ENCODE results near the gene SMDT1.
"Not testable (repeated sequence)": the region's sequence is repeated elsewhere in the genome, so short reads cannot be mapped to it uniquely, and the experiment has no call there.

SMDT1 gene

DNA sequence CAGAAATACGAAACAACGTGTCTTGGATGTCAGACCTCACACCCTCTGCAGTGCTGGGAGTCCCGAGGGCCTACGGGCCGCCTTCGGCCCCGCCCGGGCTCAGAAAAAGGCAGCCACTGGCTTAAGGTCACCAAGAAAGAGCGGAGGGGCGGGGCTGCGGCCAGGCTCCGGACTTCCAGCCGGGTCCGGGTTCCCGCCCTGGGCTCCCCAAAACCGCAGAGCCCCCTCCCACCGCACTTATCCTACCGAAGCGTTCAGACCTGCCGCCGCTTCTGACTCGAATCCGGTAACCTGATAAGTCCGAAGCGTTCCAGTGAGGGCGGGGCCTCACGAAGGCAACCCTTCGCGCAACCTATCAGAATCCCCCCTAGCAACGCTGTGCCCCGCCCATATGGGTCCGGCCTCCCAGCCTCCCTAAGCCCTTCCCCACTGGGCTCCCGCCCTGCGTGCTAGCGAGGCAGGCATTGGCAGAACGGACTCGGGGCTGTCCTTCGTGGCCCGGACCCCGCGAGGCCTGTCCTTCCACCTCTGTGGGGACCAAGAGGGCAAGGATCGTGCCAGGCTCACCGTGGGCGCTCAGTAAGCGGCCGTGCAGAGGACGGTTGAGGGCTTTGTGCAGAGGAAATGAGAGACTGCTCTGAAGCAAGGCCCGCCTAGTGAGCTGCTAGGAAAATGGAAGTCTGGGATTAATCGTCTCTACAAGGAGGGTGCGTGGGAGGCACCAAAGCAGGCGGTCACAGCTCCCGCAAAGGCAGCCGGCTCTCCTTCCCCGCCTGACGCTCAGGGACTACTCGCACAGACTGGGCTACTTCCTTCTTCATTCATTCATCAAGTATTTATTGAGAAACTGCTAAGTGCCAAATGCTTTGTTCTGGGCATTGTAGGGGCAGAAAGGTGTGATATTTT, 8.7 kb upstream of the SMDT1 start, which contains the start of gene NAGA:
NAGA (minus strand) TSS at position 296 of the 906 bp plus-strand sequence. CDS start 515 bp downstream, outside the sequence.
- DNase-seq (ENCODE audit: low read depth, low spot score), result peak; percentile 94

DNA sequence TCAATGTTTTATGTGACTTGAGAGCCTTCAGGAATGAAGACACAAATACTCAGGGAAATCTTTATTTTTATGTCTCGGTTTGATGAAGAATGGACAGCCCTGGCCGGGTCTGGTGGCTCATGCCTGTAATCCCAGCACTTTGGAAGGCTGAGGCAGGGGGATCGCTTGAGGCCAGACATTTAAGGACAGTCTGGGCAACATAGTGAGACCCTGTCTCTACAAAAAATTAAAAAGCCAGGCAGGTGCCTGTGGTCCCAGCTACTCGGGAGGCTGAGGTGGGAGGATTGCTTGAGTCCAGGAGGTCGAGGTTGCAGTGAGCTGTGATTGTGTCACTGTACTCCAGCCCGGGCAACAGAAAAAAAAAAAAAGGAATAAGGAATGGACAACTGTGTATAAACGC, 8.0 kb upstream of the SMDT1 start:
- not testable (repeated sequence) for DNase-seq (ENCODE audit: low read depth, low spot score)

DNA sequence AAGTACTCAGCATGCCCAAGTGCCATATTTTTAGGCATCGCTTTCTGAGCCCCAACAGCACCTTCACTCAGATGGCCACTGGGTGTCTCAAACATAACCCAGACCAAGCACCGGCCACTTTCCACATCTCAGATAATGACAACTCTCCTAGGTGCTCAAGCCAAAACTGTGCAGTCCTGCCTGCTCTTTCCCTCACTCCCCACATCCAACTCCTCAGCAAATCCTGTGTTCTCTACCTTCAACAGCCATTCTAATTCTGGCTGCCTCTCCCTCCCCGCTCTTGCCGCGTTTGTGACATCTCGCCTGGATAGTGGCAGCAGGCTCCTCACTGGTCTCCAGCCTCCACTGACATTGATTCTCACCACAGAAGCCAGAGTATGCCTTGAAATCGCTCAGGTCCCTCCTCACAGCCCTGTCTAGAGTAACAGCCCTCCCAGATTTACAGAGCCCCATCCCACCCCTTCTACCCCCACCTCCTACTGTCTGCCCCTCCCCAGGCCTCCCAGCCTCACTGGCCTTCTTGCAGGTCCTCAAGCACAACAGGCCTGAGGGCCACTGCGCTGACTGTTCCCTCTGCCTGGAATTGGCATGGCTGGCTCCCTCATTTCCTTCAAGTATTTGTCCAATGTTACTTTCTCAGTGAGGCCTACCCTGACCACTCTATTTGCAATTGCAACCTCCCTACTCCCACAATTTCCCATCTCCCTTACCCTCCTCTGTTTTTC, 6.7 kb upstream of the SMDT1 start:
- DNase-seq (ENCODE audit: low read depth, low spot score), result no peak

GRCh38 chr22:42073621-42074041, 5.9 kb upstream of the SMDT1 start:
- no peak for DNase-seq (ENCODE audit: low read depth, low spot score)

DNA sequence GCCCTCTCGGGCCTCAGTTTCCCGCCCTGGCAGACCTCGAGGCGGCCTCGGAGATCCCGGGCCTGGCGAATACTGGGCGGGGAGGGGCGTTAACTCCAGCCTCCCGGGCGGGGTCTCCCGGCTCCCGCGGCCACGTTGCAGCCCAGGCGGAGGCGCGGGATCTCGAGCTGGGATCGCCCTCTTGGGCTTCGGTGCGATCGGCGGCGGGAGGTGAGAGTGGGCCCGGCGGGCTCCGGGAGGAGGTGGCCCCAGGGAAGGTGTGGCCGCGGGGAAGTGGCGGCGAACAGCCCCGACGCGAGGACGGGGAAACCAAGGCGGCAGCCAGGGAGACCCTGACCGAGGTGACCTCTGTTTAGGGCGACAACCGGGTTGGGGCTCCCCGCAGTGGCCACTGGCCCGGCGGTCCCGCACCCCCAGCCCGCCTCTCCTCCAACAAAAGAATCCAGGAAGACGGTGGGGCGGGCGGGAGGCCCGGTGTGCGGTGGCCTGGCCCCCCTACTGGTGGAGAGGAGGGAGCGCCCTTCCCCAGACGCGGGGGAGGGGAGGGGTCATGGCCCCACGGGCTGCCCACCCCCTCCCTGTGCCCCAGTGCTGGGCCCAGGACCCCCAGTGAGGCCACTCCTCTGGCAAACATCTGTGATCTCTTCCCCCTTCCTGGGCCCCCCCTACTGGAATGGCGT, 5.2 kb upstream of the SMDT1 start, which contains the start of gene PHETA2:
PHETA2 (plus strand) TSS at position 117 of the 680 bp plus-strand sequence. CDS start 3,046 bp downstream, outside the sequence.
- DNase-seq (ENCODE audit: low read depth, low spot score), result no peak

DNA sequence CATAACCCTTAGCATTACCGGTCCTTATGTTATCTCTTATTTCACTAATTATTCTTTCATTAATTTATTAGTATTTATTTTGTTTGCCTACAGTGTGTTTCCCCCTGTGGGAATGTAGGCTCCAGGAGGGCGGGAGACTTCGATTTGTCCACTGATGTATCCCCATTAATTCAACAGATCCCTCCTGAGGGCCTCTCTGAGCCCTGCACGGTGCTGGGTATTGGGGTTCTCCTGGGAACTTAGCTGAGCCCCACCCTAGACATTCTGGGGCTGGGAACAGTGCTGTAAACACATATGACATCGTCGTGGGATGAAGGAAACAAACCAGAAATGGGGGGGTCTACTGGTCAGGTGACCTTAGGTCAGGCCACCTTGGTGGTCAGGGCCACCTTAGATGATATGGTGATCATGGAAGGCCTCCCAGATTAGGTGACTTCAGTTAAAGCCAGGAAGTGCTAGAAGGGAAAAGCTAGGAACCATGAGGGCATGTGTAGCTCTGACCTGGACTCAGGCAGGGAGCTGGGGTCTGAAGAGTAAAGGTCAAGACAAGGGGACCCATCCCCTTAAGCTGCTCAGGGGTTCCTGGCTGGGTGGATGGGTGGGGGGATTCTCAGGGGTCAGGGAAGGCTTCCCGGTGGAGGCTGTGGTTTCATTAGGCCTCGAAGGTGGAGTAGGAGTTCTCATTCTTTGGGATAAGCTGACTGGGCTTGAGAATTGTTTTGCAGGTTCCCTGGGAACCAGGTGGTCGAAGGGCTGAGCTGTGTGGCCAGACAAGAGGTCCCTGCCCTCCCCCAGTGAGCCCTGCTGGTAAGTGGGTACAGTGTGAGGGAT, 4.4 kb upstream of the SMDT1 start:
- DNase-seq (ENCODE audit: low read depth, low spot score), result no peak

GRCh38 chr22:42076764-42077485, 2.6 kb upstream of the SMDT1 start:
- DNase-seq (ENCODE audit: low read depth, low spot score), result no peak

GRCh38 chr22:42077486-42078125, 1.9 kb upstream of the SMDT1 start:
- no peak for DNase-seq (ENCODE audit: low read depth, low spot score)

DNA sequence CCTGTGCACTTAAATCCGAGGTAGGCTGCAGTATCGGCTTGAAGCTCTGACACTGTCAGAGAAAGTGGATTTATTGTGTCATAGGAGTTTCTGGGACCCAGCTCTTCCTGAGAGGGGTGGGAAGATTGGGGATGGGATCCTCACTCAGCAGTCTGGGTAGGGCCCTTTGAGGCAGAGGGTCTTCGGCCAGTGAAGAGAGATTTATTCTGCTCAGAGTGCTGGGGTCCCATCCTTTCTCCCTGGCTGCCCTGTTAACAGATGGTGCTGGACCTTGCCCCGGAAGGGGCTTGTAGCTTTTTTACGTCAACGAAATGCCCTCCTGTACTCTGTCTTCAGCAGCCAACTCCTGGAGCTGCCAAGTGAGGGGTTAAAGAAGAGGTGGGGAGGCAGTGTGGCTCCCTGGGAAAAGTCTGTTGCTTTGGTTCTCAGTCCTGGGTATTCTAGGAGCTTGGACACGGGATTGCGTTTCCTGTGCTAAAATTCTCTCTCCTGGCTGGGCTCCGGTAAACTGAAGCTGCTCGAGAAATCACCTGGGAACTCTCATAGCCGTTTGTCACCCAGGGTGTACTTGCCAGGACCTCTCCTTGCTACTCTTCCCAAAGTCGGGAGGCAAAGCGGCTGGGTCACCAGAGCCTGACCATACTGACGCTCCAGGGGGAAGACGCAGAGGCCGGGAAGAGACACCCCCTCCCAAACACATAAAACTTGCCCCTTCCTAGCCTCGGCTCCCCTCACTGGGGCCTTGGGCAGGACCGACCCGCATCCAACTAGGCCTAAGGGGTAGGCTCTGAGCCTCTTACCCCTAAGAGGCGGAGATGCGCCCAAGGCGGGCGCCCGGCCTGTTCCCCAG, 806 bp upstream of the SMDT1 start:
- DNase-seq (ENCODE audit: low read depth, low spot score), result no peak

DNA sequence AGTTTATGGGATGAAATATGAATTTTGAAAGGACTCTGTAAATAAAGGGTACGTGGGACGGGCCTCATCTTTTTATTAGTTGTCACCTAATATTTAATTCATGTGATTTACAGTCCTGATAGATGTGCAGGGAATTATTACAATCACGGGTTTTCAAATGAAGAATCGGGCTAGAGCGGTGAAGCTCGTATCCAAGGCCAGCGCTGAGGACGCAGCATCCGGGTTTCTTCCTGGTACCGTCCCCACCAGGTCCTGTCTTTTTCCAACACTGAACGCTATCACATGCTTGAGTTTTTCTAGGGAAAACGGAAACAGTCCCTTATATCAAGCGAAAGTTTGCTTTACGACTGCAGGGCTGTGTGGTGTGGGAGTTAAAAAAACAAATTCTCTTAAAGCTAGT, 787 bp downstream of the SMDT1 start:
- no peak for DNase-seq (ENCODE audit: low read depth, low spot score)

DNA sequence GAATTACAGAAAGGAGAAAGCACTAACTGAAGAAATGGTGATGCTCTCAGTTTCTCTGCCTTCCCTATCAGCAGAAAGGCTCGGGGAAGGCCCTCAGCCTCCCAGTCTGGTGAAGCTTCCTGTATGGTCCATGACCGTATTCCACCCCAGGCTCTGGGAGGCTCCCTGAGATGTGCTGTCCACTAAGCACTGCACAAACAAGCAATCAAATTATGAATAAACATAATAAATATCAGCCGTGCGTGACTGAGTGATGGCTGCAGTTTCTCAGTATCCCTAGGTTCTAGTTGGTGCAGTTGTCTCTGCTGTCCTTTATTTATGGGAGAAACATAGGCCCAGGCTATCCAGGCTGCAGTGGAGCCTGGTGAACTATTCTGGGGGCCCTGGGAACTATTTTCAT, 3.6 kb downstream of the SMDT1 start:
- DNase-seq (ENCODE audit: low read depth, low spot score), result no peak

DNA sequence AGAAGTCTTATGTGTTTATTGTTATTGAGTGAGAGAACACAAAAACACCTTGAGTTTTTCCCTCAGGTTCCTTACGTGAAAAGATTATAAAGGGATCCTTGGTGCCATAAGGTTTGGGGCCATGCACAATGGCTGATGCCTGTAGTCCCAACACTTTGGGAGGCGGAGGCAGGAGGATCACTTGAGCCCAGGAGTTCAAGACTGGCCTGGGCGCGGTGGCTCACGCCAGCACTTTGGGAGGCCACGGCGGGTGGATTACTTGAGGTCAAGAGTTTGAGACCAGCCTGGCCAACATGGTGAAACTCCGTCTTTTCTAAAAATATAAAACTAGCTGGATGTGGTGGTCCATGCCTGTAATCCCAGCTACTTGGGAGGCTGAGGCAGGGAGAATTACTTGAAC, 5.4 kb downstream of the SMDT1 start:
- no peak for DNase-seq (ENCODE audit: low read depth, low spot score)

DNA sequence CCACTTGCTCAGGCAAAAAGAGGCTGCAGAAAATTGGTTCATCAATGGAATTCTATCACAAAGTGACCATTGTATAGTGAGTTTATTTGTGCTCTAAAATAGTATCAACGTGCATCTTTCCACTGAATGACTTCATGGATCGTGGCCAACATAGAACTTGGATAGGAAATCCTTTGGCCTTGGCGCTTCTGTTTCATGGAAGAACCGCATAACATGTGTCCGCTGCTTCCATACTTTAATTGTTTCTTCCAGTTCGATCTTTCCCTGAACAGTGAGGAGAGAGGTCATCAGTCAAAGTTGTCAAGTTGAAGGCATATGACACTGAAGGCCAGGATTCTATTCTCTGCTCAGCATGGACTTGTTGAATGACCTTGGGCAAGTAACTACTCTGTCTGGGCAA, 6.6 kb downstream of the SMDT1 start:
- no peak for DNase-seq (ENCODE audit: low read depth, low spot score)

DNA sequence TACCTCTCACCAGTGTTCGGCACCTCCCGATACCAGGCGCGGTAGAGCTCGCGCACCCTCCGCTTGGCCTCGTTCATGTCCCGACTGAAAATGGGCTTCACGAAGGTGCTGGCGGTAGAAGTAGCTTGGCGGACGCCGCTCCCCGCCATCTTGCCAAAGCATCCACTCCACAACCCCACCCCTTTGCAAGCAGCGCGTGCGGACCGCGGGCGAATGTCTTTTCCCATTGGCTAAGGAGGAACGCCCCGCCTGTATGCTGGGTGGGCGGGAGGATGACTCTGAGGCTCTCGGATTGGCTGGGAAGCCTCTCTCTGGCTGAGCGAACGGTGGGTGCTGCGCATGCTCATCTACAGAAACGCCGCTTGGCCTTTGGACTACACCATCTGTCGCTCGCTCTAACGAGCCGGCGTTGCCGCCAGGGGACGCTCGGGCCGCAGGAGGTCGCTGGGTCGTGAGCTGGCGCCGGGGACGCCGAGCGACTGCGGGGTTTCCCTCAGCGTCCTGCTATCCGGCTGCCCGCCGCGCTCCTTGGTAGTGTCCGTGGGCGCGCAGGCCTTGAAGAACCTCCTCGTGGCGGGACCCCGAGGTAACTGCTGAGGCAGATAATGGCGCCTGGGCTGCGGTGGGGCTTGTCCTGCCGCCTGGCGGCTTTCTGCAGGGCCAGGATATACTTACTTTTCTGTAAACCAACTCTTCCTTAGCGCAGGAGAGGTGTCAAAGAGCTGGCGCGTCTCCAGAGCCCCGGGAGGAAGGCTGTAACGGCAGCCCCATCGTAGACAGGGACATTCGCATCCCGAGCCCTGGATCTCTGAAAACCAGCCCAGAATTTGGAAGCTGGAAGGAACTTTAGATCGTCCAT, 11.3 kb downstream of the SMDT1 start, which contains the start of gene NDUFA6:
NDUFA6 (minus strand) TSS at position 177 of the 859 bp plus-strand sequence; CDS start at position 149, 28 bp downstream.
- peak; percentile 96 for DNase-seq (ENCODE audit: low read depth, low spot score)

GRCh38 chr22:42091455-42091782, 11.9 kb downstream of the SMDT1 start:
- DNase-seq (ENCODE audit: low read depth, low spot score), result no peak

DNA sequence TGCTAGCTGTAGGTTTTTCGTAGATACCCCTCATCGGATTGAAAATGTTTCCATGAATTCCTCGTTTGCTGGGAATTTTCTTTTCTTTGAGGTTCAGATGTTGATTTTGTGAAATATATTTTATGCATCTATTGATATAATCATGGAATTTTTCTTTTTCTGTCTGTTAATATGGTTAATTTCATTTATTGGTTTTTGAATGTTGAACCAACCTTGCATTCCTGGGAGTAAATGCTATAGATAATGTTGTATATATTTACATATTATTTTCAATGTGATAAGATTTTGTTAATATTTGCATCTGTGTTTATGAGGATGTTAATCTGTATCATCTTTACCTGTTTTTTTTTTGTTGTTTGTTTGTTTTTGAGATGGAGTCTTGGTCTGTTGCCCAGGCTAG, 21.7 kb downstream of the SMDT1 start:
- no peak for DNase-seq (ENCODE audit: low read depth, low spot score)

DNA sequence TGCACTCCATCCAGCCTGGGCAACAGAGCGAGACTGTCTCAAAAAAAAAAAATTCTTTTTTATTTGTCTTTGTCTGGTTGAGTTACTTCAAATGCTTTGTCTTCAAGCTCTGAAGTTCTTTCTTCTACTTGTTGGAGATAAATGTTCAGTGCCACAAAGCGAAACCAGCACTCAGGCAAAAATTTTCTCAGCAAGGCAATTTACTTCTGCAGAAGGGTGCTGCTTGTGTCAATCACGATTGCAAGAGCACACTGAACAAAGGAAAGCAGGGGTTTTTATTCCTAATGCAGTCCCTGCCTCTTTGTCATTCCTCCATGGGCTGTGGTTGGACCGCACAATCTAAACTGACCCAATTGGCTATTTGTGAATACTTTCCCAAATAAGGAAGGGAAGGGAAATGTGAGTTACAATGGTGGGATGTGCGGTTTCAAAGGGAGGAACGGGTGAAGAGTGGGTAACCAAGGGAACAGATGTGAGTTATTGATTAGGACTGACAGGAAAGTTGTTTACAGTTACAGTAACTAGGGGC, 24.9 kb downstream of the SMDT1 start:
- not testable (repeated sequence) for DNase-seq (ENCODE audit: low read depth, low spot score)

- no peak for DNase-seq (ENCODE audit: low read depth, low spot score)
Observed at GRCh38 chr22:42108848-42109247, 29.3 kb downstream of the SMDT1 start.

Measured in iPS DF 19.7 (cell line).